Measurements from ENCODE around the gene RNU6-9. TPM values are rescaled to one million over a fixed set of nuclear protein-coding genes. Genes with fewer than 3 reads are reported as not detected.
"Not testable (repeated sequence)": the region's sequence is repeated elsewhere in the genome, so short reads cannot be mapped to it uniquely, and the experiment has no call there.

RNU6-9 gene
- total RNA-seq, 2 donors from 2014 or later = not detected

DNA sequence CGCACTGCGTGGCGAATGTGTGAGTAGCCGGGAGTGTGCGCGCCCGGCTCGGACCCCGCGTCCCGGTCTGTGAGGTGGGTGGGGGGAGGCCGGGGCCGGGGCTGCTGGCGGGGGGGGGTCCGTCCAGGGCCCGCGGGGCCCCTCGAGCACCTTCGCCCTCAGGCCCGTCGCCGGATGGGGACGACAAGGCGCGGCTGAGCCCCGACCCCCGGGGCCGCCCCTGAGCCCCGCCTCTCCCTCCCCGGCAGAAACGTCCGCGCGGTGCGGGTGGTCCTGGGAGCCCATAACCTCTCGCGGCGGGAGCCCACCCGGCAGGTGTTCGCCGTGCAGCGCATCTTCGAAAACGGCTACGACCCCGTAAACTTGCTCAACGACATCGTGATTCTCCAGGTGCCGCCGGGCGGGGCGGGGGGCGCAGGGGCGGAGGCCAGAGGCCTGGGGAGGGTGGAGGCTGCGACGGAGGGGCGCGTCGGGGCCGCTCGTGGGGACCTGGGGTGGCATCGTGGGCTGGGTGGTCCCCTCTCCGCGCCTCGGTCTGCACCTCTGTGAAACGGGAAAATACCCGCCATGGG lies 40.2 kb upstream of the RNU6-9 start:
- Histone ChIP-seq H3K9me3 (no peaks in the 10 kb centered on the region), H3K36me3 (no peaks in the 10 kb centered on the region), H3K4me1 (replicated peaks) (peaks cover 4% of the 10 kb centered on the region), H3K27me3 (replicated peaks; ENCODE audit: insufficient read depth) (peaks cover 6% of the 10 kb centered on the region), H3K27ac (no peak overlapping the region), H3K4me3 (no peak overlapping the region)
- 22% methylated on average over 62 of the region's 67 CpGs for WGBS
- intact Hi-C loops (cut with DNase I) = no loop called here
- no peak for DNase-seq (ENCODE audit: low spot score)
- TF ChIP-seq CTCF (IDR thresholded peaks at IDR 0.05) (no peak), POLR2A (IDR thresholded peaks at IDR 0.05) (no peak), POLR2AphosphoS5 (IDR thresholded peaks at IDR 0.05) (no peak)

GRCh38 chr19:853614-854220 lies 39.6 kb upstream of the RNU6-9 start:
- H3K4me3 ChIP-seq; H3K27me3 ChIP-seq (replicated peaks; ENCODE audit: insufficient read depth); H3K4me1 ChIP-seq (replicated peaks); intact Hi-C loops (cut with DNase I); H3K9me3 ChIP-seq; DNase-seq (ENCODE audit: low spot score); H3K27ac ChIP-seq; H3K36me3 ChIP-seq: not testable (repeated sequence)
- WGBS = 71% methylated on average over 13 of the region's 17 CpGs

- TF ChIP-seq CTCF (IDR thresholded peaks at IDR 0.05) (no peak), POLR2A (IDR thresholded peaks at IDR 0.05) (no peak), POLR2AphosphoS5 (IDR thresholded peaks at IDR 0.05) (no peak)
- Histone ChIP-seq H3K4me1 (replicated peaks) (peaks cover 4% of the 10 kb centered on the region), H3K4me3 (no peak overlapping the region), H3K27ac (no peak overlapping the region), H3K27me3 (replicated peaks; ENCODE audit: insufficient read depth) (peaks cover 6% of the 10 kb centered on the region), H3K36me3 (no peaks in the 10 kb centered on the region), H3K9me3 (no peaks in the 10 kb centered on the region)
- 74% methylated on average over 6 of the region's 6 CpGs for WGBS
- DNase-seq (ENCODE audit: low spot score) = no peak
- intact Hi-C loops (cut with DNase I) = no loop called here
These were observed 38.7 kb upstream of the RNU6-9 start for GRCh38 chr19:854549-854948.

DNA sequence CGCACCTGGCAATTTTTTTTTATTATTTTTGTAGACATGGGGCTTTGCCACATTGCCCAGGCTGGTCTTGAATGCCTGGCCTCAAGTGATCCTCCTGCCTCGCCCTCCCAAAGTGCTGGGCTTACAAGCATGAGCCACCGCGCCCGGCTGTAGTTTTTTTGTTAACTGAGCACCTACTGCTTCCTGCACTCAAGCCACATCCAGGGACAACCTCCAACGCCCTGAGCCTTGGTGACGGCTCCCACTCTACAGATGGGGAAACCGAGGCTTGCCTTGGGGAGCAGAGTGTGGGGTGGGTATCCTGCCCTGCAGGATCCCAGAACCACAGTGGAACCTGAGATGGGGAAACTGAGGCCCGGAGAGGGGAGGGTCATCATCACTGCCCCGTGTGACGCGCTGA lies 38.1 kb upstream of the RNU6-9 start:
- intact Hi-C loops (cut with DNase I) = loop anchor here (5.0 kb wide), 1 partner anchor 53 kb away; no protein-coding TSS in a partner anchor
- WGBS = 90% methylated on average over 12 of the region's 12 CpGs
- no peaks in the 10 kb centered on the region for H3K9me3 ChIP-seq
- no peak overlapping the region for H3K4me3 ChIP-seq
- H3K4me1 ChIP-seq (replicated peaks) = peaks cover 4% of the 10 kb centered on the region
- DNase-seq (ENCODE audit: low spot score) = no peak
- no peak for TF ChIP-seq CTCF (IDR thresholded peaks at IDR 0.05)
- no peak for TF ChIP-seq POLR2A (IDR thresholded peaks at IDR 0.05)
- no peak for TF ChIP-seq POLR2AphosphoS5 (IDR thresholded peaks at IDR 0.05)
- H3K27ac ChIP-seq = no peak overlapping the region
- H3K36me3 ChIP-seq = no peaks in the 10 kb centered on the region
- peaks cover 6% of the 10 kb centered on the region for H3K27me3 ChIP-seq (replicated peaks; ENCODE audit: insufficient read depth)

GRCh38 chr19:855566-856120 lies 37.6 kb upstream of the RNU6-9 start:
- H3K27me3 ChIP-seq (replicated peaks; ENCODE audit: insufficient read depth) = peaks cover 6% of the 10 kb centered on the region
- intact Hi-C loops (cut with DNase I) = loop anchor here (5.0 kb wide), 1 partner anchor 53 kb away; no protein-coding TSS in a partner anchor
- no peak for TF ChIP-seq POLR2A (IDR thresholded peaks at IDR 0.05)
- TF ChIP-seq CTCF (IDR thresholded peaks at IDR 0.05) = no peak
- TF ChIP-seq POLR2AphosphoS5 (IDR thresholded peaks at IDR 0.05) = no peak

More at GRCh38 chr19:855566-856120, 37.6 kb upstream of the RNU6-9 start:
- Histone ChIP-seq H3K4me3 (no peak overlapping the region), H3K27ac (no peak overlapping the region), H3K36me3 (no peaks in the 10 kb centered on the region), H3K4me1 (replicated peaks) (no peaks in the 10 kb centered on the region), H3K9me3 (no peaks in the 10 kb centered on the region)
- 70% methylated on average over 40 of the region's 40 CpGs for whole genome bisulfite sequencing
- no peak for DNase-seq (ENCODE audit: low spot score)
